Measurements from ENCODE around the gene WDFY3.

DNA sequence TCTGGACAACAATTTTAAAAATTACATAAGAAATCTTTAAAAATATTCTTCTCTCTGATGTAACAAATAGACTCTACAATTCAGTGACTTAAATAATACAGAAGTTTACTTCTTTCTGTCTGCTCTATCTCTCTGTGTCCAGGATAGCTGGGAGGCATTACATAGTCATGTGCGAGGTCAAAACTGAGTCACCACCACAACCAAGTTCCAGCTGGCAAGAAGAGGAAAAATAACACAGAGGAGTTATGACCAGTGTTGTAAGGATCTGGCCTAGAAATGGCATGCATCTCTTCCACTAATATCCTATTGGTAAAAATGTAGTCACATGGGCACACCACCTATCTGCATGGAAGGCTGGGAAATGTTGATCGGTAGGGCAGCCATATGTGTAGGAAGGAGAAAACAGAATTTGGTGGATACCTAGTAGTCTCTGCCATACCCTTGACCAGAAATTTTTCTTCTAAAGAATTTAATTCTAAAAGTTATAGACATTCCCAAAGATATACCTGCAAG lies 39.4 kb upstream of the WDFY3 start:
- TF ChIP-seq CTCF (IDR thresholded peaks at IDR 0.05; ENCODE audit: insufficient read depth, low read length): no peak
- no peak for TF ChIP-seq POLR2AphosphoS5 (IDR thresholded peaks at IDR 0.05; ENCODE audit: low read depth)

Data from HL-60 (cell line).